GM19025 (cell line): ENCODE data around the gene ITGB7.

Experiments
- ATAC-seq: cut with Tn5 transposase; IDR thresholded peaks from one replicate; pipeline ENCODE4 v1.9.1; 2021; ENCODE audit warnings: mild to moderate bottlenecking, low read depth, moderate library complexity; ENCODE audit not compliant: unreplicated experiment

ITGB7 gene

DNA sequence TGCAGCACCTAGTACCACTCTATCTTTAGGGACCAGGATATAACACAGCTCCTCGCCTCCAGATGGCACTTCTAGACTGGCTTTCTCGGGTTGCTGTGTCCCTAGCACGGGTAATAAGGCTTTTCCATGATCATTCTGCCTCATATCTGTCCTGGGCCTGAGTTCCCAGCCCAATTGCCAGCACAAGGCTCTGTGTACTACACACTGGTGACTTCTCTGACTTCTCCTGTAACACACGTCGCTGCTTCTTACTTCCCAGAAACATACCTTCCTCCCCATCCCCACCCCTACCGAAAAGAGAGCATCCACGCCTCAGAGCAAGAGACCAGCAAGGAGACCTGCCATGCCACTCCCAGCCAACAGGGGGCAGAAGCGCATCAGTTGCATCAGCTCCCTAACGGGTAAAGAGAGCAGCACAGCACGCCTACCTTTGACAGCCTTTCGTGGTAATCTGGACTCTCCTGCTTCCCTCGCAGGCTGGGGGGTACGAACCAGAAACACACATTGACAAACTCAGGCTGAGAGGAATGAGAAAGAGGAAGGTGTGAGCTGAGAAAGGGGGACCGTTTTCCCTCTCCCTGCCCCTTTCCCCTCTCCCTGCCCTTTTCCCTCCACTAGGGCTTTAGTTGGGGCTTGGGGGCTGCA is 47.7 kb downstream of the ITGB7 start:
- peak; percentile 55 for ATAC-seq

DNA sequence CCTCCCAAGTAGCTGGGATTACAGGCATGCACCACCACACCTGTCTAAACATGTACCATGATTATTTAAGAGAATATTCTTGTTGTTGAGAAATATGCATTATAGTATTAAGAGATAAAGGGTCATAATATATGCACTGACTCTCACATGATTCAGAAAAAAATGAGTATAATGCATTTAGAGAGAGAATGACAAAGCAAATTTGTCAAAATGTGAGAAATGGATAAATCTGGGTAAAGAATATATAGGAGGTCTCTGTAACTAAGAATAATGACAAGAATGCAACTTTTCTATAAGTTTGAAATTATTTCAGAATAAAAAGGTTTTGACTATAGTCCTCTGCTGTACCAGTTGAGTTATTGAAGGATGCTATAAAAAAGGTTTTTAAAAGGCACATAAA is 54.7 kb downstream of the ITGB7 start:
- ATAC-seq: no peak

- no peak for ATAC-seq
Observed at GRCh38 chr12:53151039-53151438, 56.0 kb downstream of the ITGB7 start.

DNA sequence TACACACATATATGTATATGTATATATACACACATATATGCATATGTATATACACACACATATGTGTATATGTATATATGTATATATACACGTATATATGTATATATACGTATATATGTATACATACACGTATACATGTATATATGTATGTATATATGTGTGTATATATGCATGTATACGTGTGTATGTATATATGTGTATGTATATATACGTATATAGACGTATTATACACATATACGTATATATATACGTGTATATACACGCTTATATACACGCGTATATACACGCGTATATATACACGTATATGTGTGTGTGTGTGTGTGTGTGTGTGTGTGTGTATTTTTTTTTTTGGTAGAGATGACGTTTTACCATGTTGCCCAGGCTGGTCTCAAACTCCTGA is 59.4 kb downstream of the ITGB7 start:
- no peak for ATAC-seq

- ATAC-seq: no peak
Observed at GRCh38 chr12:53147181-53147580, 59.9 kb downstream of the ITGB7 start.

GRCh38 chr12:53145383-53146260 is 61.4 kb downstream of the ITGB7 start:
- no peak for ATAC-seq

GRCh38 chr12:53143355-53143754 is 63.7 kb downstream of the ITGB7 start:
- no peak for ATAC-seq
